HEK293 (cell line): Measurements from ENCODE around the gene FBXL4.

Source experiments
- GLI2 ChIP-seq: fragments of 450-650 bp; formaldehyde crosslinking; IDR thresholded peaks from 2 replicates; pipeline ENCODE4; 2017; ENCODE audit warnings: missing biosample characterization, missing genetic modification characterization, low read depth, borderline replicate concordance
- KLF9 ChIP-seq: fragments of 450-650 bp; formaldehyde crosslinking; IDR thresholded peaks from 2 replicates; pipeline ENCODE4 v1.5.1; 2016; ENCODE audit warnings: missing biosample characterization, missing genetic modification characterization, low read depth
- PRDM1 ChIP-seq: fragments of 450-650 bp; formaldehyde crosslinking; IDR thresholded peaks from 2 replicates; pipeline ENCODE4; 2016; ENCODE audit warnings: missing biosample characterization, missing genetic modification characterization
- ZNF146 ChIP-seq: fragments of 450-650 bp; formaldehyde crosslinking; IDR thresholded peaks from 2 replicates; pipeline ENCODE4 v1.5.1; 2016; ENCODE audit warnings: missing biosample characterization, missing genetic modification characterization
- ZNF19 ChIP-seq: fragments of 450-650 bp; formaldehyde crosslinking; IDR thresholded peaks from 2 replicates; pipeline ENCODE4; 2016; ENCODE audit warnings: missing biosample characterization, missing genetic modification characterization, low read depth
- ZNF221 ChIP-seq: fragments of 450-650 bp; formaldehyde crosslinking; IDR thresholded peaks from 2 replicates; pipeline ENCODE4 v1.5.1; 2017; ENCODE audit warnings: missing biosample characterization, missing genetic modification characterization, borderline replicate concordance
- ZNF24 ChIP-seq: fragments of 450-650 bp; formaldehyde crosslinking; IDR thresholded peaks from 2 replicates; pipeline ENCODE4 v1.5.1; 2016; ENCODE audit warnings: missing biosample characterization, missing genetic modification characterization
- ZNF48 ChIP-seq: fragments of 450-650 bp; formaldehyde crosslinking; IDR thresholded peaks from 2 replicates; pipeline ENCODE4 v1.5.1; 2016; ENCODE audit warnings: missing biosample characterization, missing genetic modification characterization
- ZNF544 ChIP-seq: fragments of 450-650 bp; formaldehyde crosslinking; IDR thresholded peaks from 2 replicates; pipeline ENCODE4 v1.5.0; 2017; ENCODE audit warnings: missing biosample characterization, missing genetic modification characterization
- ZNF560 ChIP-seq: fragments of 450-650 bp; formaldehyde crosslinking; IDR thresholded peaks from 2 replicates; pipeline ENCODE4 v1.5.1; 2017; ENCODE audit warnings: missing biosample characterization, missing genetic modification characterization, borderline replicate concordance
- ZNF571 ChIP-seq: fragments of 450-650 bp; formaldehyde crosslinking; IDR thresholded peaks from 2 replicates; pipeline ENCODE4 v1.5.0; 2017; ENCODE audit warnings: missing biosample characterization, missing genetic modification characterization
- ZNF600 ChIP-seq: fragments of 450-650 bp; formaldehyde crosslinking; IDR thresholded peaks from 2 replicates; pipeline ENCODE4 v1.5.1; 2016; ENCODE audit warnings: missing biosample characterization, missing genetic modification characterization
- ZNF664 ChIP-seq: fragments of 450-650 bp; formaldehyde crosslinking; IDR thresholded peaks from 2 replicates; pipeline ENCODE4 v1.5.1; 2016; ENCODE audit warnings: missing biosample characterization, missing genetic modification characterization
- ZNF677 ChIP-seq: fragments of 450-650 bp; IDR thresholded peaks from 2 replicates; pipeline ENCODE4 v1.5.0; 2018; ENCODE audit warnings: missing biosample characterization, mild to moderate bottlenecking, missing genetic modification characterization, moderate library complexity
- ZNF707 ChIP-seq: fragments of 450-650 bp; formaldehyde crosslinking; IDR thresholded peaks from 2 replicates; pipeline ENCODE4 v1.5.1; 2016; ENCODE audit warnings: missing biosample characterization, missing genetic modification characterization
- ZNF768 ChIP-seq: fragments of 450-650 bp; formaldehyde crosslinking; IDR thresholded peaks from 2 replicates; pipeline ENCODE4 v1.5.1; 2018; ENCODE audit warnings: missing biosample characterization, mild to moderate bottlenecking, missing genetic modification characterization
- ZNF843 ChIP-seq: fragments of 450-650 bp; formaldehyde crosslinking; IDR thresholded peaks from 2 replicates; pipeline ENCODE4 v1.5.1; 2016; ENCODE audit warnings: missing biosample characterization, missing genetic modification characterization
- TF ChIP-seq, protein P1 (sequence below): fragments of 450-650 bp; formaldehyde crosslinking; IDR thresholded peaks from 2 replicates; pipeline ENCODE4 v1.5.1; 2016; ENCODE audit warnings: missing biosample characterization, missing genetic modification characterization
- TF ChIP-seq, protein P2 (sequence below): fragments of 450-650 bp; formaldehyde crosslinking; IDR thresholded peaks from 2 replicates; pipeline ENCODE4 v1.5.1; 2016; ENCODE audit warnings: missing biosample characterization, missing genetic modification characterization, low read depth
- TF ChIP-seq, protein P3 (sequence below): fragments of 450-650 bp; formaldehyde crosslinking; IDR thresholded peaks from 2 replicates; pipeline ENCODE4 v1.5.1; 2016; ENCODE audit warnings: missing biosample characterization, missing genetic modification characterization
- TF ChIP-seq, protein P4 (sequence below): fragments of 450-650 bp; formaldehyde crosslinking; IDR thresholded peaks from 2 replicates; pipeline ENCODE4 v1.5.1; 2017; ENCODE audit warnings: missing biosample characterization, missing genetic modification characterization
- TF ChIP-seq, protein P5 (sequence below): fragments of 450-650 bp; formaldehyde crosslinking; IDR thresholded peaks from 2 replicates; pipeline ENCODE4 v1.5.1; 2016; ENCODE audit warnings: missing biosample characterization, missing genetic modification characterization
- TF ChIP-seq, protein P6 (sequence below): fragments of 450-650 bp; formaldehyde crosslinking; IDR thresholded peaks from 2 replicates; pipeline ENCODE4 v1.5.1; 2016; ENCODE audit warnings: missing biosample characterization, missing genetic modification characterization

The FBXL4 gene

DNA sequence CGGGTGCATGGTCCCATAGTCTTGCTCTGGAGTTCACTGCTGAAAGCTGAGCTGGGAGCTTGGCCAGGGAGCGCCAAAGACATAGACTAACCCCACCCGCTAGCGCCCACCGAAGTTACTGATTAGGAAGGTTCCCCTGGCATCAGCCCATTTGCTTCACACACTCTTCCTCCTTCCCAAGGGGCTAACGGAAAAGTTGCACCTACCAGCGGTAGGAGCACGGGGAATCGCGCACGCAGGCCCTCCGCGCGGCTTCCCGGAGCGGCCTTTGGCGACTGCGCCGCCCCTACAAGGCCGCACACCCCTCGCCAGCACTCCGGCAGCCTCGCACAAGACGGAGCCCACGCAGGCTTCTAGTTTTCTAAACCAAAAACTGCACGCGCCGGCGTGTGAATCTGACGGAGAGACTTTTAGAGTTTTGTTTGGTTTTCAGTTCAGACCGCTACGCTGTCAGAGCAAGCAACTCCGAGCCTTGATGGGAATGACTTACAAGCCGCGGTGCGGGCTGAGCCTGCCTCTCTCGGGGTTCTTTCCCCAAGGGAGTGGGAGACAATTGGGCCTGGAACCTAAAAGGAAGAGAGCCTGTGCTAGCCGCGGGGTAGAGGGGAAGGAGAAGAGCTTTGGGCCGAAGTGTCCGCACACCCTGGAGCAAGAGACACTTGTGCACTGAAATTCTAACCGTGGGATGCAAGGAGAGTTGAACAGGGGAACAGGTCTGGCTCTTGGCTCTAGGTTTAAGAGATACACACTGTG lies 114.3 kb downstream of the FBXL4 start (continued):
- TF ChIP-seq, protein P1, sequence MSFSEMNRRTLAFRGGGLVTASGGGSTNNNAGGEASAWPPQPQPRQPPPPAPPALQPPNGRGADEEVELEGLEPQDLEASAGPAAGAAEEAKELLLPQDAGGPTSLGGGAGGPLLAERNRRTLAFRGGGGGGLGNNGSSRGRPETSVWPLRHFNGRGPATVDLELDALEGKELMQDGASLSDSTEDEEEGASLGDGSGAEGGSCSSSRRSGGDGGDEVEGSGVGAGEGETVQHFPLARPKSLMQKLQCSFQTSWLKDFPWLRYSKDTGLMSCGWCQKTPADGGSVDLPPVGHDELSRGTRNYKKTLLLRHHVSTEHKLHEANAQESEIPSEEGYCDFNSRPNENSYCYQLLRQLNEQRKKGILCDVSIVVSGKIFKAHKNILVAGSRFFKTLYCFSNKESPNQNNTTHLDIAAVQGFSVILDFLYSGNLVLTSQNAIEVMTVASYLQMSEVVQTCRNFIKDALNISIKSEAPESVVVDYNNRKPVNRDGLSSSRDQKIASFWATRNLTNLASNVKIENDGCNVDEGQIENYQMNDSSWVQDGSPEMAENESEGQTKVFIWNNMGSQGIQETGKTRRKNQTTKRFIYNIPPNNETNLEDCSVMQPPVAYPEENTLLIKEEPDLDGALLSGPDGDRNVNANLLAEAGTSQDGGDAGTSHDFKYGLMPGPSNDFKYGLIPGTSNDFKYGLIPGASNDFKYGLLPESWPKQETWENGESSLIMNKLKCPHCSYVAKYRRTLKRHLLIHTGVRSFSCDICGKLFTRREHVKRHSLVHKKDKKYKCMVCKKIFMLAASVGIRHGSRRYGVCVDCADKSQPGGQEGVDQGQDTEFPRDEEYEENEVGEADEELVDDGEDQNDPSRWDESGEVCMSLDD (tag by site-specific recombination), result peak; percentile 64; the same call in 1 of the 2 replicates
- TF ChIP-seq ZNF843 (tag by site-specific recombination) (peak; percentile 20; the same call in 1 of the 2 replicates), KLF9 (tag by site-specific recombination) (no peak), GLI2 (tag by site-specific recombination) (no peak), ZNF677 (no peak), ZNF664 (tag by site-specific recombination) (no peak), ZNF48 (no peak), ZNF768 (tag by site-specific recombination) (no peak), ZNF707 (tag by site-specific recombination) (no peak), ZNF221 (no peak), ZNF544 (tag by site-specific recombination) (no peak), ZNF146 (tag by site-specific recombination) (no peak), ZNF600 (tag by site-specific recombination) (peak; percentile 84; the same call in 1 of the 2 replicates), ZNF560 (tag by site-specific recombination) (no peak), ZNF24 (tag by site-specific recombination) (no peak), PRDM1 (tag by site-specific recombination) (no peak), ZNF19 (tag by site-specific recombination) (no peak), ZNF571 (no peak)
- TF ChIP-seq, protein P2, sequence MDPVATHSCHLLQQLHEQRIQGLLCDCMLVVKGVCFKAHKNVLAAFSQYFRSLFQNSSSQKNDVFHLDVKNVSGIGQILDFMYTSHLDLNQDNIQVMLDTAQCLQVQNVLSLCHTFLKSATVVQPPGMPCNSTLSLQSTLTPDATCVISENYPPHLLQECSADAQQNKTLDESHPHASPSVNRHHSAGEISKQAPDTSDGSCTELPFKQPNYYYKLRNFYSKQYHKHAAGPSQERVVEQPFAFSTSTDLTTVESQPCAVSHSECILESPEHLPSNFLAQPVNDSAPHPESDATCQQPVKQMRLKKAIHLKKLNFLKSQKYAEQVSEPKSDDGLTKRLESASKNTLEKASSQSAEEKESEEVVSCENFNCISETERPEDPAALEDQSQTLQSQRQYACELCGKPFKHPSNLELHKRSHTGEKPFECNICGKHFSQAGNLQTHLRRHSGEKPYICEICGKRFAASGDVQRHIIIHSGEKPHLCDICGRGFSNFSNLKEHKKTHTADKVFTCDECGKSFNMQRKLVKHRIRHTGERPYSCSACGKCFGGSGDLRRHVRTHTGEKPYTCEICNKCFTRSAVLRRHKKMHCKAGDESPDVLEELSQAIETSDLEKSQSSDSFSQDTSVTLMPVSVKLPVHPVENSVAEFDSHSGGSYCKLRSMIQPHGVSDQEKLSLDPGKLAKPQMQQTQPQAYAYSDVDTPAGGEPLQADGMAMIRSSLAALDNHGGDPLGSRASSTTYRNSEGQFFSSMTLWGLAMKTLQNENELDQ (tag by site-specific recombination), result no peak
- TF ChIP-seq, protein P3, sequence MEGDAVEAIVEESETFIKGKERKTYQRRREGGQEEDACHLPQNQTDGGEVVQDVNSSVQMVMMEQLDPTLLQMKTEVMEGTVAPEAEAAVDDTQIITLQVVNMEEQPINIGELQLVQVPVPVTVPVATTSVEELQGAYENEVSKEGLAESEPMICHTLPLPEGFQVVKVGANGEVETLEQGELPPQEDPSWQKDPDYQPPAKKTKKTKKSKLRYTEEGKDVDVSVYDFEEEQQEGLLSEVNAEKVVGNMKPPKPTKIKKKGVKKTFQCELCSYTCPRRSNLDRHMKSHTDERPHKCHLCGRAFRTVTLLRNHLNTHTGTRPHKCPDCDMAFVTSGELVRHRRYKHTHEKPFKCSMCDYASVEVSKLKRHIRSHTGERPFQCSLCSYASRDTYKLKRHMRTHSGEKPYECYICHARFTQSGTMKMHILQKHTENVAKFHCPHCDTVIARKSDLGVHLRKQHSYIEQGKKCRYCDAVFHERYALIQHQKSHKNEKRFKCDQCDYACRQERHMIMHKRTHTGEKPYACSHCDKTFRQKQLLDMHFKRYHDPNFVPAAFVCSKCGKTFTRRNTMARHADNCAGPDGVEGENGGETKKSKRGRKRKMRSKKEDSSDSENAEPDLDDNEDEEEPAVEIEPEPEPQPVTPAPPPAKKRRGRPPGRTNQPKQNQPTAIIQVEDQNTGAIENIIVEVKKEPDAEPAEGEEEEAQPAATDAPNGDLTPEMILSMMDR (tag by site-specific recombination), result peak; percentile 90
- TF ChIP-seq, protein P4, sequence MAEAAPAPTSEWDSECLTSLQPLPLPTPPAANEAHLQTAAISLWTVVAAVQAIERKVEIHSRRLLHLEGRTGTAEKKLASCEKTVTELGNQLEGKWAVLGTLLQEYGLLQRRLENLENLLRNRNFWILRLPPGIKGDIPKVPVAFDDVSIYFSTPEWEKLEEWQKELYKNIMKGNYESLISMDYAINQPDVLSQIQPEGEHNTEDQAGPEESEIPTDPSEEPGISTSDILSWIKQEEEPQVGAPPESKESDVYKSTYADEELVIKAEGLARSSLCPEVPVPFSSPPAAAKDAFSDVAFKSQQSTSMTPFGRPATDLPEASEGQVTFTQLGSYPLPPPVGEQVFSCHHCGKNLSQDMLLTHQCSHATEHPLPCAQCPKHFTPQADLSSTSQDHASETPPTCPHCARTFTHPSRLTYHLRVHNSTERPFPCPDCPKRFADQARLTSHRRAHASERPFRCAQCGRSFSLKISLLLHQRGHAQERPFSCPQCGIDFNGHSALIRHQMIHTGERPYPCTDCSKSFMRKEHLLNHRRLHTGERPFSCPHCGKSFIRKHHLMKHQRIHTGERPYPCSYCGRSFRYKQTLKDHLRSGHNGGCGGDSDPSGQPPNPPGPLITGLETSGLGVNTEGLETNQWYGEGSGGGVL (tag by site-specific recombination), result no peak
- TF ChIP-seq, protein P5, sequence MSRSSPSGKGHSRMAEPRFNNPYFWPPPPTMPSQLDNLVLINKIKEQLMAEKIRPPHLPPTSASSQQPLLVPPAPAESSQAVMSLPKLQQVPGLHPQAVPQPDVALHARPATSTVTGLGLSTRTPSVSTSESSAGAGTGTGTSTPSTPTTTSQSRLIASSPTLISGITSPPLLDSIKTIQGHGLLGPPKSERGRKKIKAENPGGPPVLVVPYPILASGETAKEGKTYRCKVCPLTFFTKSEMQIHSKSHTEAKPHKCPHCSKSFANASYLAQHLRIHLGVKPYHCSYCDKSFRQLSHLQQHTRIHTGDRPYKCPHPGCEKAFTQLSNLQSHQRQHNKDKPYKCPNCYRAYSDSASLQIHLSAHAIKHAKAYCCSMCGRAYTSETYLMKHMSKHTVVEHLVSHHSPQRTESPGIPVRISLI (tag by site-specific recombination), result no peak
- TF ChIP-seq, protein P6, sequence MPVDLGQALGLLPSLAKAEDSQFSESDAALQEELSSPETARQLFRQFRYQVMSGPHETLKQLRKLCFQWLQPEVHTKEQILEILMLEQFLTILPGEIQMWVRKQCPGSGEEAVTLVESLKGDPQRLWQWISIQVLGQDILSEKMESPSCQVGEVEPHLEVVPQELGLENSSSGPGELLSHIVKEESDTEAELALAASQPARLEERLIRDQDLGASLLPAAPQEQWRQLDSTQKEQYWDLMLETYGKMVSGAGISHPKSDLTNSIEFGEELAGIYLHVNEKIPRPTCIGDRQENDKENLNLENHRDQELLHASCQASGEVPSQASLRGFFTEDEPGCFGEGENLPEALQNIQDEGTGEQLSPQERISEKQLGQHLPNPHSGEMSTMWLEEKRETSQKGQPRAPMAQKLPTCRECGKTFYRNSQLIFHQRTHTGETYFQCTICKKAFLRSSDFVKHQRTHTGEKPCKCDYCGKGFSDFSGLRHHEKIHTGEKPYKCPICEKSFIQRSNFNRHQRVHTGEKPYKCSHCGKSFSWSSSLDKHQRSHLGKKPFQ (tag by site-specific recombination), result no peak
